ENCODE data around the gene WWC1. TPM values are rescaled to one million over a fixed set of nuclear protein-coding genes. Genes with fewer than 3 reads are reported as not detected.

The WWC1 gene
- total RNA-seq, 1 donor from 2014 or later: 118 TPM

GRCh38 chr5:168287362-168287761 lies 4.1 kb upstream of the WWC1 start:
- no peak for TF ChIP-seq CTCF (IDR thresholded peaks at IDR 0.05; ENCODE audit: insufficient read depth, low read length, poor library complexity, severe bottlenecking)
- DNase-seq (ENCODE audit: low read depth): no peak

GRCh38 chr5:168288349-168289245 lies 2.8 kb upstream of the WWC1 start:
- H3K27me3 ChIP-seq (ENCODE audit: control insufficient read depth, insufficient read depth, low read length): no peaks in the 10 kb centered on the region

More at GRCh38 chr5:168287362-168287761, 4.1 kb upstream of the WWC1 start:
- Histone ChIP-seq H3K4me3 (ENCODE audit: low read depth, low read length) (no peak overlapping the region), H3K36me3 (ENCODE audit: control insufficient read depth, insufficient read depth, low read length) (no peaks in the 10 kb centered on the region), H3K27me3 (ENCODE audit: control insufficient read depth, insufficient read depth, low read length) (no peaks in the 10 kb centered on the region)

GRCh38 chr5:168290902-168291341 lies 523 bp upstream of the WWC1 start:
- Histone ChIP-seq H3K36me3 (ENCODE audit: control insufficient read depth, insufficient read depth, low read length) (no peaks in the 10 kb centered on the region), H3K27me3 (ENCODE audit: control insufficient read depth, insufficient read depth, low read length) (no peaks in the 10 kb centered on the region), H3K4me3 (ENCODE audit: low read depth, low read length) (peak overlapping the region; percentile 80)
- no peak for TF ChIP-seq CTCF (IDR thresholded peaks at IDR 0.05; ENCODE audit: insufficient read depth, low read length, poor library complexity, severe bottlenecking)
- no peak for DNase-seq (ENCODE audit: low read depth)

More at GRCh38 chr5:168288349-168289245, 2.8 kb upstream of the WWC1 start:
- peak; percentile 87 for DNase-seq (ENCODE audit: low read depth)
- TF ChIP-seq CTCF (IDR thresholded peaks at IDR 0.05; ENCODE audit: insufficient read depth, low read length, poor library complexity, severe bottlenecking): no peak
- no peaks in the 10 kb centered on the region for H3K36me3 ChIP-seq (ENCODE audit: control insufficient read depth, insufficient read depth, low read length)
- H3K4me3 ChIP-seq (ENCODE audit: low read depth, low read length): no peak overlapping the region

GRCh38 chr5:168291964-168292785 lies 730 bp downstream of the WWC1 start:
- Histone ChIP-seq H3K27me3 (ENCODE audit: control insufficient read depth, insufficient read depth, low read length) (no peaks in the 10 kb centered on the region), H3K36me3 (ENCODE audit: control insufficient read depth, insufficient read depth, low read length) (no peaks in the 10 kb centered on the region), H3K4me3 (ENCODE audit: low read depth, low read length) (peak overlapping the region; percentile 80)
- DNase-seq (ENCODE audit: low read depth): no peak
- TF ChIP-seq CTCF (IDR thresholded peaks at IDR 0.05; ENCODE audit: insufficient read depth, low read length, poor library complexity, severe bottlenecking): peak; percentile 49

GRCh38 chr5:168292786-168293696 lies 1.6 kb downstream of the WWC1 start:
- TF ChIP-seq CTCF (IDR thresholded peaks at IDR 0.05; ENCODE audit: insufficient read depth, low read length, poor library complexity, severe bottlenecking): no peak
- Histone ChIP-seq H3K4me3 (ENCODE audit: low read depth, low read length) (peak overlapping the region; percentile 80), H3K27me3 (ENCODE audit: control insufficient read depth, insufficient read depth, low read length) (no peaks in the 10 kb centered on the region), H3K36me3 (ENCODE audit: control insufficient read depth, insufficient read depth, low read length) (no peaks in the 10 kb centered on the region)
- no peak for DNase-seq (ENCODE audit: low read depth)
